ENCODE results near the gene FAR1.
"Not testable (repeated sequence)": the region's sequence is repeated elsewhere in the genome, so short reads cannot be mapped to it uniquely, and the experiment has no call there.

FAR1 gene

GRCh38 chr11:13647391-13647790 lies 21.1 kb upstream of the FAR1 start:
- Histone ChIP-seq H3K4me1 (ENCODE audit: control insufficient read depth, insufficient read depth, low read length, unreplicated experiment) (no peaks in the 10 kb centered on the region), H3K36me3 (ENCODE audit: insufficient read depth, low read length) (no peaks in the 10 kb centered on the region), H3K27ac (ENCODE audit: low read depth, low read length) (no peak overlapping the region), H3K4me3 (ENCODE audit: low read depth, low read length) (no peak overlapping the region), H3K27me3 (ENCODE audit: insufficient read depth, low read length) (peaks cover 28% of the 10 kb centered on the region), H2AFZ (ENCODE audit: low read length, unreplicated experiment) (no peak overlapping the region), H3K79me2 (ENCODE audit: control insufficient read depth, insufficient read depth, low read length, unreplicated experiment) (no peaks in the 10 kb centered on the region)

- Histone ChIP-seq H3K4me1 (ENCODE audit: control insufficient read depth, insufficient read depth, low read length, unreplicated experiment) (no peaks in the 10 kb centered on the region), H3K27ac (ENCODE audit: low read depth, low read length) (no peak overlapping the region), H3K4me3 (ENCODE audit: low read depth, low read length) (no peak overlapping the region), H3K36me3 (ENCODE audit: insufficient read depth, low read length) (no peaks in the 10 kb centered on the region), H2AFZ (ENCODE audit: low read length, unreplicated experiment) (no peak overlapping the region), H3K27me3 (ENCODE audit: insufficient read depth, low read length) (peaks cover 19% of the 10 kb centered on the region), H3K79me2 (ENCODE audit: control insufficient read depth, insufficient read depth, low read length, unreplicated experiment) (no peaks in the 10 kb centered on the region)
Measured at GRCh38 chr11:13649619-13650018, 18.8 kb upstream of the FAR1 start.

GRCh38 chr11:13651515-13651914 lies 17.0 kb upstream of the FAR1 start:
- not testable (repeated sequence) for H2AFZ ChIP-seq (ENCODE audit: low read length, unreplicated experiment); H3K36me3 ChIP-seq (ENCODE audit: insufficient read depth, low read length); H3K4me1 ChIP-seq (ENCODE audit: control insufficient read depth, insufficient read depth, low read length, unreplicated experiment); H3K79me2 ChIP-seq (ENCODE audit: control insufficient read depth, insufficient read depth, low read length, unreplicated experiment); H3K27ac ChIP-seq (ENCODE audit: low read depth, low read length); H3K4me3 ChIP-seq (ENCODE audit: low read depth, low read length)
- H3K27me3 ChIP-seq (ENCODE audit: insufficient read depth, low read length), result peaks cover 19% of the 10 kb centered on the region

- Histone ChIP-seq H3K27ac (ENCODE audit: low read depth, low read length) (no peak overlapping the region), H3K4me3 (ENCODE audit: low read depth, low read length) (no peak overlapping the region), H2AFZ (ENCODE audit: low read length, unreplicated experiment) (no peak overlapping the region), H3K4me1 (ENCODE audit: control insufficient read depth, insufficient read depth, low read length, unreplicated experiment) (peaks cover 9% of the 10 kb centered on the region), H3K36me3 (ENCODE audit: insufficient read depth, low read length) (no peaks in the 10 kb centered on the region), H3K27me3 (ENCODE audit: insufficient read depth, low read length) (no peaks in the 10 kb centered on the region), H3K79me2 (ENCODE audit: control insufficient read depth, insufficient read depth, low read length, unreplicated experiment) (no peaks in the 10 kb centered on the region)
Measured at GRCh38 chr11:13661074-13661623, 7.3 kb upstream of the FAR1 start.

GRCh38 chr11:13663631-13664071 lies 4.8 kb upstream of the FAR1 start:
- Histone ChIP-seq H2AFZ (ENCODE audit: low read length, unreplicated experiment) (no peak overlapping the region), H3K4me3 (ENCODE audit: low read depth, low read length) (no peak overlapping the region), H3K4me1 (ENCODE audit: control insufficient read depth, insufficient read depth, low read length, unreplicated experiment) (peaks cover 9% of the 10 kb centered on the region), H3K27ac (ENCODE audit: low read depth, low read length) (no peak overlapping the region), H3K27me3 (ENCODE audit: insufficient read depth, low read length) (no peaks in the 10 kb centered on the region), H3K79me2 (ENCODE audit: control insufficient read depth, insufficient read depth, low read length, unreplicated experiment) (peaks cover under 1% of the 10 kb centered on the region), H3K36me3 (ENCODE audit: insufficient read depth, low read length) (no peaks in the 10 kb centered on the region)

GRCh38 chr11:13664351-13664750 lies 4.1 kb upstream of the FAR1 start:
- no peak overlapping the region for H3K4me3 ChIP-seq (ENCODE audit: low read depth, low read length)
- peaks cover 8% of the 10 kb centered on the region for H3K79me2 ChIP-seq (ENCODE audit: control insufficient read depth, insufficient read depth, low read length, unreplicated experiment)
- H2AFZ ChIP-seq (ENCODE audit: low read length, unreplicated experiment), result no peak overlapping the region
- no peaks in the 10 kb centered on the region for H3K27me3 ChIP-seq (ENCODE audit: insufficient read depth, low read length)
- no peak overlapping the region for H3K27ac ChIP-seq (ENCODE audit: low read depth, low read length)
- peaks cover 9% of the 10 kb centered on the region for H3K4me1 ChIP-seq (ENCODE audit: control insufficient read depth, insufficient read depth, low read length, unreplicated experiment)
- H3K36me3 ChIP-seq (ENCODE audit: insufficient read depth, low read length), result no peaks in the 10 kb centered on the region

GRCh38 chr11:13666708-13667107 lies 1.8 kb upstream of the FAR1 start:
- H3K4me1 ChIP-seq (ENCODE audit: control insufficient read depth, insufficient read depth, low read length, unreplicated experiment), result peaks cover 19% of the 10 kb centered on the region
- H3K4me3 ChIP-seq (ENCODE audit: low read depth, low read length), result no peak overlapping the region
- H3K27me3 ChIP-seq (ENCODE audit: insufficient read depth, low read length), result no peaks in the 10 kb centered on the region
- peaks cover 2% of the 10 kb centered on the region; the same call in 1 of the 2 replicates for H3K36me3 ChIP-seq (ENCODE audit: insufficient read depth, low read length)
- peaks cover 31% of the 10 kb centered on the region for H3K79me2 ChIP-seq (ENCODE audit: control insufficient read depth, insufficient read depth, low read length, unreplicated experiment)
- no peak overlapping the region for H3K27ac ChIP-seq (ENCODE audit: low read depth, low read length)
- no peak overlapping the region for H2AFZ ChIP-seq (ENCODE audit: low read length, unreplicated experiment)

GRCh38 chr11:13667245-13667644 lies 1.2 kb upstream of the FAR1 start:
- Histone ChIP-seq H3K4me3 (ENCODE audit: low read depth, low read length) (peak overlapping the region; percentile 98), H3K27ac (ENCODE audit: low read depth, low read length) (no peak overlapping the region), H3K79me2 (ENCODE audit: control insufficient read depth, insufficient read depth, low read length, unreplicated experiment) (peaks cover 37% of the 10 kb centered on the region), H3K4me1 (ENCODE audit: control insufficient read depth, insufficient read depth, low read length, unreplicated experiment) (peaks cover 19% of the 10 kb centered on the region), H2AFZ (ENCODE audit: low read length, unreplicated experiment) (peak overlapping the region; percentile 91), H3K27me3 (ENCODE audit: insufficient read depth, low read length) (no peaks in the 10 kb centered on the region), H3K36me3 (ENCODE audit: insufficient read depth, low read length) (peaks cover 6% of the 10 kb centered on the region; the same call in 1 of the 2 replicates)

GRCh38 chr11:13667795-13668101 lies 720 bp upstream of the FAR1 start:
- Histone ChIP-seq H3K27ac (ENCODE audit: low read depth, low read length) (peak overlapping the region; percentile 49), H2AFZ (ENCODE audit: low read length, unreplicated experiment) (peak overlapping the region; percentile 91)

GRCh38 chr11:13668957-13669521 lies 571 bp downstream of the FAR1 start:
- H3K36me3 ChIP-seq (ENCODE audit: insufficient read depth, low read length), result peaks cover 6% of the 10 kb centered on the region; the same call in 1 of the 2 replicates
- peak overlapping the region; percentile 83 for H2AFZ ChIP-seq (ENCODE audit: low read length, unreplicated experiment)
- H3K4me1 ChIP-seq (ENCODE audit: control insufficient read depth, insufficient read depth, low read length, unreplicated experiment), result peaks cover 20% of the 10 kb centered on the region
- peaks cover 52% of the 10 kb centered on the region for H3K79me2 ChIP-seq (ENCODE audit: control insufficient read depth, insufficient read depth, low read length, unreplicated experiment)
- H3K27me3 ChIP-seq (ENCODE audit: insufficient read depth, low read length), result no peaks in the 10 kb centered on the region
- peak overlapping the region; percentile 98 for H3K4me3 ChIP-seq (ENCODE audit: low read depth, low read length)
- peak overlapping the region; percentile 27; the same call in 1 of the 2 replicates for H3K27ac ChIP-seq (ENCODE audit: low read depth, low read length)

More at GRCh38 chr11:13667795-13668101, 720 bp upstream of the FAR1 start:
- H3K79me2 ChIP-seq (ENCODE audit: control insufficient read depth, insufficient read depth, low read length, unreplicated experiment), result peaks cover 42% of the 10 kb centered on the region
- peak overlapping the region; percentile 98 for H3K4me3 ChIP-seq (ENCODE audit: low read depth, low read length)
- H3K36me3 ChIP-seq (ENCODE audit: insufficient read depth, low read length), result peaks cover 6% of the 10 kb centered on the region; the same call in 1 of the 2 replicates
- no peaks in the 10 kb centered on the region for H3K27me3 ChIP-seq (ENCODE audit: insufficient read depth, low read length)
- peaks cover 23% of the 10 kb centered on the region for H3K4me1 ChIP-seq (ENCODE audit: control insufficient read depth, insufficient read depth, low read length, unreplicated experiment)
